Psoas muscle (tissue), 8 donors: ENCODE data around the gene PXK. TPM values are rescaled to one million over a fixed set of nuclear protein-coding genes. Genes with fewer than 3 reads are reported as not detected.

Experiments
- ATAC-seq, 4 donors: fragments of 200-7000 bp; cut with Tn5 transposase; one replicate each; pipeline ENCODE4 v1.9.1; 2020; ENCODE audit warnings: moderate library complexity in 3 of 4, mild to moderate bottlenecking in 2 of 4
- DNase-seq, 2 donors: peaks; one replicate each; pipeline ENCODE4 v3.0.0-alpha.2; 2020
- H3K27ac ChIP-seq: fragments of 200-600 bp; one replicate; pipeline ENCODE4 v1.8.0; 2022
- H3K27me3 ChIP-seq, 3 donors: fragments of 200-600 bp in 1 of 3; one replicate each; pipeline versions ENCODE4 v1.6.1 to v1.8.0; 2013 to 2022; ENCODE audit warnings: low read length in 2 of 3, mild to moderate bottlenecking in 2 of 3, moderate library complexity in 1 of 3; ENCODE audit not compliant: insufficient read depth in 3 of 3
- H3K36me3 ChIP-seq, 2 donors: fragments of 200-600 bp in 1 of 2; one replicate each; pipeline versions ENCODE4 v1.6.1 to v1.8.0; 2013 to 2022; ENCODE audit warnings: low read depth in 1 of 2, mild to moderate bottlenecking in 1 of 2, moderate library complexity in 1 of 2; ENCODE audit not compliant: insufficient read depth in 1 of 2
- H3K4me1 ChIP-seq: fragments of 200-600 bp; one replicate; pipeline ENCODE4 v1.8.0; 2022
- H3K4me3 ChIP-seq: fragments of 200-600 bp; one replicate; pipeline ENCODE4 v1.8.0; 2022; ENCODE audit warnings: mild to moderate bottlenecking
- H3K9me3 ChIP-seq: fragments of 200-600 bp; one replicate; pipeline ENCODE4 v1.8.0; 2022
- CTCF ChIP-seq: fragments of 200-600 bp; IDR thresholded peaks from one replicate; pipeline ENCODE4 v1.8.0; 2022; ENCODE audit warnings: antibody characterized with exemption
- WGBS, 3 donors: extraction: QIAGEN DNeasy Blood & Tissue Kit; methylation state at CpG; one replicate each; pipeline versions ENCODE4 v1.1.6 to v1.1.7; 2013; 5-methylcytosine and 5-hydroxymethylcytosine counted together
- intact Hi-C, 2 donors: fragments of 100-400 bp; cut with DNase I; formaldehyde crosslinking; loops; one replicate each; pipeline versions ENCODE4 v1.11.0 to v1.14.2; 2022
- polyA plus RNA-seq, 3 donors: library from polyadenylated mRNA; stranded (reverse); fragments of 200-250 nt; gene quantifications; one replicate each; pipeline ENCODE4 v1.2.3, GENCODE V29; 2013
- total RNA-seq, 4 donors: library from RNA; stranded (reverse); fragmentation: NEBNext Ultra II Directional in 2 of 4; extraction: Animal tissue kit (Norgen Biotek cat#: 25700) in 2 of 4; gene quantifications; one replicate each; pipeline versions ENCODE4 v1.2.1 to v1.2.4, GENCODE V29; 2021 to 2023
- donor health status: healthy with polysubstance abuse.
- donor health status: DM: no; HTN: no; CAD: no; lungs with moderate emphysema.
- donor health status: Bipolar disorder and iron deficiency.
- donor health status: healthy.
- donor health status: DM: yes; HTN: yes; CAD: no.
- donor health status: DM: no; HTN: no; CAD: no.
- donor health status: DM: no; HTN: no; CAD: no.
- donor health status: DM: yes; HTN: yes; CAD: no.

Gene PXK
- total and polyA plus RNA-seq, 7 donors, result 3.4 to 17.5 (median 15.5) TPM

GRCh38 chr3:58424613-58425012 is 91.9 kb downstream of the PXK start:
- DNase-seq (no peak), ATAC-seq (no peak)
- WGBS, 3 donors, result 57 to 67% (median 59%) methylated on average over 8 of the region's 8 CpGs
- no peaks in the 10 kb centered on the region for H3K9me3 ChIP-seq
- H3K4me3 ChIP-seq, result no peak overlapping the region
- H3K27me3 ChIP-seq, result no peaks in the 10 kb centered on the region
- H3K27ac ChIP-seq, result no peak overlapping the region
- no peak for TF ChIP-seq CTCF
- H3K36me3 ChIP-seq, result peaks cover 17 to 92% of the 10 kb centered on the region in 2 donors
- H3K4me1 ChIP-seq, result no peaks in the 10 kb centered on the region
- intact Hi-C loops, result no loop called here

- H3K4me3 ChIP-seq, result no peak overlapping the region
- TF ChIP-seq CTCF, result no peak
- WGBS, 3 donors, result 62 to 66% (median 64%) methylated on average over 2 of the region's 2 CpGs
- no peaks in the 10 kb centered on the region for H3K9me3 ChIP-seq
- no peak overlapping the region for H3K27ac ChIP-seq
- H3K27me3 ChIP-seq, result no peaks in the 10 kb centered on the region
- intact Hi-C loops, result no loop called here
- DNase-seq (no peak), ATAC-seq (no peak)
- H3K36me3 ChIP-seq, result peaks cover 21 to 97% of the 10 kb centered on the region in 2 donors
- no peaks in the 10 kb centered on the region for H3K4me1 ChIP-seq
These were observed 93.1 kb downstream of the PXK start for GRCh38 chr3:58425782-58426181.

GRCh38 chr3:58427661-58428361 is 95.1 kb downstream of the PXK start:
- intact Hi-C loops, result no loop called here
- H3K27ac ChIP-seq, result no peak overlapping the region
- peaks cover 19 to 96% of the 10 kb centered on the region in 2 donors for H3K36me3 ChIP-seq

GRCh38 chr3:58429657-58430056 is 97.0 kb downstream of the PXK start:
- intact Hi-C loops, result loop anchor here in 1 of 2 donors (5.0 kb wide), 1 partner anchor 63 kb away; the partner anchor contains the start of gene KCTD6
- WGBS, 3 donors, result 0 to 48% (median 0%) methylated on average over 1 of the region's 1 CpG
- ATAC-seq (no peak), DNase-seq (no peak)
- no peaks in the 10 kb centered on the region for H3K9me3 ChIP-seq
- no peak overlapping the region for H3K4me3 ChIP-seq
- H3K4me1 ChIP-seq, result peaks cover 9% of the 10 kb centered on the region
- no peak overlapping the region for H3K27ac ChIP-seq
- H3K36me3 ChIP-seq, result peaks cover 13 to 79% of the 10 kb centered on the region in 2 donors
- TF ChIP-seq CTCF, result no peak
- H3K27me3 ChIP-seq, result no peaks in the 10 kb centered on the region

More at GRCh38 chr3:58427661-58428361, 95.1 kb downstream of the PXK start:
- Histone ChIP-seq H3K9me3 (no peaks in the 10 kb centered on the region), H3K4me1 (peaks cover 7% of the 10 kb centered on the region), H3K4me3 (no peak overlapping the region), H3K27me3 (no peaks in the 10 kb centered on the region)
- ATAC-seq (no peak), DNase-seq (no peak)
- no peak for TF ChIP-seq CTCF
- WGBS, 3 donors, result 67 to 76% (median 75%) methylated on average over 7 of the region's 7 CpGs
